Fibroblast of skin of left quadriceps (primary cell): ENCODE results near the gene MRM3.
A peak's percentile ranks its signal among the peaks of the same experiment; 100 is the strongest.
"Not testable (repeated sequence)": the region's sequence is repeated elsewhere in the genome, so short reads cannot be mapped to it uniquely, and the experiment has no call there.

Experiments
- DNase-seq, 2 experiments: peaks; one replicate each; pipeline ENCODE4 v3.0.0-alpha.2; 2013; ENCODE audit warnings: low read depth in 2 of 2

The MRM3 gene, protein sequence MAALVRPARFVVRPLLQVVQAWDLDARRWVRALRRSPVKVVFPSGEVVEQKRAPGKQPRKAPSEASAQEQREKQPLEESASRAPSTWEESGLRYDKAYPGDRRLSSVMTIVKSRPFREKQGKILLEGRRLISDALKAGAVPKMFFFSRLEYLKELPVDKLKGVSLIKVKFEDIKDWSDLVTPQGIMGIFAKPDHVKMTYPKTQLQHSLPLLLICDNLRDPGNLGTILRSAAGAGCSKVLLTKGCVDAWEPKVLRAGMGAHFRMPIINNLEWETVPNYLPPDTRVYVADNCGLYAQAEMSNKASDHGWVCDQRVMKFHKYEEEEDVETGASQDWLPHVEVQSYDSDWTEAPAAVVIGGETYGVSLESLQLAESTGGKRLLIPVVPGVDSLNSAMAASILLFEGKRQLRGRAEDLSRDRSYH

DNA sequence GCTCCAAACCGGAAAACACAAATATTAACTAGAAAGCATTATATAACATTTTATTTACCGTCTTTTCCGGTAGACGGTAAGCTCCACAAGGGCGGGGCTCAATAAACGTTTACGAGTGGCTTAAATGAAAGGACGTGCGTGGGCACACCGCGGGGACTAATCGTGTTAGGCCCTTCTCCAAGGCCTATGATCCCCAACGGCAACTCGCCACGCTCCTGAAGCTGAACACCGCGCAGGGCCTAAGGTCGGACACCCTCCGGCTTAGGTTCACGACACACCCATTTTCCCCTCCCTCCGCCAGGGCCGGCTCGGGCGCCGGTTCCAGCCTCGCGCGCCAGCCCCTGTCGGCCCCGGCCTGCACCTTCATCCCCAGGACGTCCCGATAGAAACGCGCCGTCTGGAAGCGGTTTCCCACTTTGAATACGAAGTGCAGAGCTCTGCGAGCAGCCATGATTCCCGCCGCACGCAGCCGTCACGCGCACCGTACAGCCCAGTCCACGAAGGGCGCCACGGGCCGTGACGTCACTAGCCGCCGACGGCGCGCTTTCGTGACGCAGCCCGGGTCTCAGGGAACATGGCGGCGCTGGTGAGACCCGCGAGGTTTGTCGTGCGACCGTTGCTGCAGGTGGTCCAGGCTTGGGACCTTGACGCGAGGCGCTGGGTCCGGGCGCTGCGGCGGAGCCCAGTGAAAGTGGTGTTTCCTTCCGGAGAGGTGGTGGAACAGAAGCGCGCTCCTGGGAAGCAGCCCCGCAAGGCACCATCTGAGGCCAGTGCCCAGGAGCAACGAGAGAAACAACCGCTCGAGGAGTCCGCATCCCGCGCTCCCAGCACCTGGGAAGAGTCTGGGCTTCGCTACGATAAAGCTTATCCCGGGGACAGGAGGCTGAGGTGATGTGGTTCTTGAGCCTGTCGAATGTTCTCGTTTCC lies at the start of gene MRM3, which contains the start of gene GLOD4:
Gene MRM3 (plus strand): TSS at position 549 of the 927 bp plus-strand sequence. CDS start 26 bp downstream, at position 575.
Gene GLOD4 (minus strand): TSS at position 476 of the 927 bp plus-strand sequence. CDS start 25 bp downstream, at position 451.
- DNase-seq = peak; percentile 74 to 75

- DNase-seq = no peak
Observed at GRCh38 chr17:732902-733720, 49.0 kb upstream of the MRM3 start.

- no peak for DNase-seq
Observed at GRCh38 chr17:733743-734142, 48.4 kb upstream of the MRM3 start.

- no peak for DNase-seq
Observed at GRCh38 chr17:737561-738113, 44.5 kb upstream of the MRM3 start.

DNA sequence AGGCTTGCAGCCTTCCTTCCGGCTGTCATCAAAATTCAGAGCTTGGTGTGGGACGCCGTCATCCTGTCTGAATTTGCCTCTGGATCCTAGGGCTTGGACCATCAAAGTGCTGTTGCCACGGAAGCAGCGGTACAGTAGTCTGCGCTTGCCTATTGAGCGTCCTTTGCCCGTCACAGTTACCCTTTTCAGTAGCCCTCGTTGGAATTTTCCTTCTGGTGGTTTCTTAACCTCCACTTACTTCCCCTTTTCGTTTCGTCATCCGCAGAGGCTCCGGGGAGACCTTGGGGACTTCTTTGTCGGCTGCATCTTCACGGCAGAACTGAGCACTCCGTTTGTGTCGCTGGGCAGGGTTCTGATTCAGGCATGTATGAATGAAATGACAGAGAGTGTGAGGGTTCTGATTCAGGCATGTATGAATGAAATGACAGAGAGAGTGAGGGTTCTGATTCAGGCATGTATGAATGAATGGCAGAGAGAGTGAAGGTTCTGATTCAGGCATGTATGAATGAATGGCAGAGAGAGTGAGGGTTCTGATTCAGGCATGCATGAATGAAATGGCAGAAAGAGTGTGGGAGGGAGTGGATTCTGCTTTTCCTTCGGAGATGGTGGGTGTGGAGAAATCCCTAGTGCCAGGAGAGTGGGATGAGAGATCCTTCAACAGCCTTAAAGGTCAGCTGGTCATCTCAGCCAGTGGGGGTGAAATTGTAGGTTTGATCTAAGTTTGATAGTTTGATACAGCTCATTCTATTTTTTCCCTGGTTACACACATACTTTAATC lies 41.7 kb upstream of the MRM3 start:
- DNase-seq = no peak

DNA sequence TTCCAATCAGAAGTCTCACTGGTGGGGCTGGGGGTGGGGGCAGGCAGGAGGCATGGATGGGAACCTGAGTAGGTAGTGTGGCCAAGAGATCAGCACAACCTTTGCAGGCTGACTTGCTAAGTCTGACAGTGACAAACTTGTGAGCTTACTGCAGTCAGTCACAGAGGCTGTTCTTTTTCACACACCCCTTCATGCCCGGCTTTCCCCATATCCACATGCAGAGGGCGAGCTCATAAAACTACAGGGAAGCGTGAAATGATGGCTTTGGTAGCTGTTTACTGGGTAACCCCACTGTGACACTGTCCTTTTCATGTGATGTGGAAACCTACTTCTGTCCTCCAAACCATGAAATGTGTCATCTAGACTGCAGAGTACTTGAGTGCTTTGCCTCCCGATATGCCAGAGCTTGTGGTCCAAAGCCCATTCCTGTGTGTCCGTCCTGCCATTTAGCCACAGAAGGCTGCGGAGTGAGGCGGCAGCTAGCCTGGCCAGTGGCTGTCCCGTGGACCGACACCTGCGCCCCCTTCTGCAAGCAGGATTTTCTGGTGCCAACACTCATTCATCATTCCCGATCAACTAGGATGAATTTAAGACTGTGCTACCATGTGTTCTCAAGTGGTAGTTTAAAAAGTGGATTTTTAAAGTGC lies 39.9 kb upstream of the MRM3 start:
- DNase-seq = no peak

- DNase-seq = no peak
Observed at GRCh38 chr17:743139-743538, 39.0 kb upstream of the MRM3 start.

- no peak for DNase-seq
Observed at GRCh38 chr17:744937-745336, 37.2 kb upstream of the MRM3 start.

- no peak for DNase-seq
Observed at GRCh38 chr17:745406-745805, 36.7 kb upstream of the MRM3 start.

- DNase-seq = no peak
Observed at GRCh38 chr17:746181-746580, 36.0 kb upstream of the MRM3 start.

DNA sequence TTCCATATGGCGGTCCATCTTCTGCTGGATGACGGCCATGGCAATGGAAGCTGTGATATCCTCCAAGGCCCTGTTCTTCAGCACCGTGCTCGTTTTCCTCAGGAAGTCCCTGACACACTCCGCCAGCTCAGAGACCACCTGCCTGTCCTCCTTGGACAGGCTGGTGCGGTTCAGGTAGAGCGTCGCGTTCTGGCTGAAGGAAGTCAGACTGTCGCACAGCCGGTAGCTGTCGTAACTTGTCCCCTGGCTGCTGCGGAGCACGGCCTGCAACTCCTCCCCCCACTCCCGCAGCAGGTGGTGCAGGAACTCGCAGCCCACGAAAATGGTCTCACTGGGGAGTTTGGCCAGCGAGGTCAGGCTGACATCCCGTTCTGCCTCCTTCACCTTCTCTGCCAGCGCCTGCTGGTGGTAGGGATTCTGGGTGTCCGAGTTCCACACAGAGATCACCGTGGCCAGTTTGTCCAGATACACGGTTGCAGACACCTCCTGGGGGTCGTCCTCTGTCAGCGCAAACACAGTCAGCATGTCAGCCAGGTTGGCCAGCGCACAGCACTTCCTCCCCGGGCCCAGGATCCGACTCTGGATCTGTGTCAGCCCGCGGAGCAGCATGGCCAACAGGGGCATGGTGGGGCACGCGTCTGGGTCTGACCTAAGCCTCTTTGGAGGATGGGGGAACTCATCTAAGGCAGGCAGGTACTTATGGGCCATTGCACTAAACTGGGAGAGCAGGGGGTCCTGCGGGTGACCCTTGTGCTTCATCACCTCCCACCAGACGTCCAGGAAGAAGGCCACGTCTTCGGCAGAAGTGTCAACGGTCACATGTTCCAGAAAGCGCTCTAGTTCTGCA lies 35.1 kb upstream of the MRM3 start:
- DNase-seq = no peak

- not testable (repeated sequence) for DNase-seq
Observed at GRCh38 chr17:748604-749003, 33.5 kb upstream of the MRM3 start.

GRCh38 chr17:749359-749758 lies 32.8 kb upstream of the MRM3 start:
- not testable (repeated sequence) for DNase-seq

- no peak for DNase-seq
Observed at GRCh38 chr17:750431-751037, 31.6 kb upstream of the MRM3 start.

GRCh38 chr17:751269-752001 lies 30.7 kb upstream of the MRM3 start:
- DNase-seq = peak in 1 of 2 experiments; percentile 4

DNA sequence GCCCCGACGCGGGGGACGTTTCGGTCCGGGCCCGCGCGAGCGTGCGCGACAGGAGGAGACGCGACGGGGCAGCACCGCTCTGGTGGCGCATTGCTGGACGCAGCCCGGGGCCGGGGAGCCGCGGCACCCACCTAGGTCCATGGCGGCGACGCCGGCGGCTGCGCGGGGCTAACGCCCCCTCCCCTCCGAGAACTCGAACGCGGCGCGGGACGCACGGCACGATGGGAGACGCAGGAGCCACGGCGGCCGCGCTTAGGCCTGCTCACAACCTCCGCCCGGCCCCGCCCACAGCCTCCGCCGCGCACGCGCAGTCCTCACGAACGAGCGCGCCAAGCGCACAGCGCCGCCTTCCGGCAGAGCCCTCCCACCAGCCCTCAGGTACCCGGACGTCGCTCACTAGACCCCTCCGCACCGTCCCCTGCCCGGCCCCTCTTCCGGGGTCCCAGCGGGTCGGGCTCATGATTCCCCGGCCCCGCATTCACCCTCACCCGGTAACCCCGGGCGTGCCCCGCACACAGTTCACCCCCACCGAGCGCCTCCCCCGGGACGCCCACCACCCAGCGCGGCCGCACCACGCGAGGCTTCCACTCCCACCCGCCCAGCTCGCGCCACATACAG lies 30.0 kb upstream of the MRM3 start, which contains the start of gene GEMIN4:
Gene GEMIN4 (minus strand): TSS at position 263 of the 618 bp plus-strand sequence. CDS start 122 bp downstream, at position 141.
- peak; percentile 67 to 69 for DNase-seq

DNA sequence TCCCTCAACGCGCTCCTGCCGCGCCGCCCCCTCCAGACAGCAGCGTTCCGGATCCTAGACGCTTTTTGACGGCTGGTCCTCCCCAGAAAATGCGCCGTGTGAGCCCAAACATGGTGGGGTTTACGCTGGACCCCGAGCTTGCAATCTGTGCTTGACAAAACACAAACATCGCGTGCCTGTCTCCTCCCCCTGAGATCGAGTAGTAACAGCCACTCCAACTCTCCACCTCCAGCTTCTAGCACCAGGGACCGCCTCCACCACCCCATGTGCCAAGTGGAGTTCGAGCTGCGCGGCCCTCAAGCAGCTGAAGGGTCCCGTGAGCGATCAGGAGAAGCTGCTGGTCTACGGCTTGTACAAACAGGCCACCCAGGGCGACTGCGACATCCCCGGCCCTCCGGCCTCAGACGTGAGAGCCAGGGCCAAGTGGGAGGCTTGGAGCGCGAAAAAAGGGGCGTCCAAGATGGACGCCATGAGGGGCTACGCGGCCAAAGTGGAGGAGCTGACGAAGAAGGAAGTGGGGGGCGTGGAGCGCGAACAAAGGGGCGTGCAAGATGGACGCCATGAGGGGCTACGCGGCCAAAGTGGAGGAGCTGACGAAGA lies 29.4 kb upstream of the MRM3 start:
- peak in 1 of 2 experiments; percentile 29 for DNase-seq
